Activated CD8-positive, alpha-beta memory T cell treated with anti-CD3 and anti-CD28 coated beads for 4 hours (primary cell): Measurements from ENCODE around the gene FAM9A.

Experiments used
- DNase-seq, 2 donors: peaks; one replicate each; pipeline ENCODE4 v3.0.0-alpha.2; 2020; ENCODE audit warnings: low read depth in 2 of 2

The FAM9A gene

DNA sequence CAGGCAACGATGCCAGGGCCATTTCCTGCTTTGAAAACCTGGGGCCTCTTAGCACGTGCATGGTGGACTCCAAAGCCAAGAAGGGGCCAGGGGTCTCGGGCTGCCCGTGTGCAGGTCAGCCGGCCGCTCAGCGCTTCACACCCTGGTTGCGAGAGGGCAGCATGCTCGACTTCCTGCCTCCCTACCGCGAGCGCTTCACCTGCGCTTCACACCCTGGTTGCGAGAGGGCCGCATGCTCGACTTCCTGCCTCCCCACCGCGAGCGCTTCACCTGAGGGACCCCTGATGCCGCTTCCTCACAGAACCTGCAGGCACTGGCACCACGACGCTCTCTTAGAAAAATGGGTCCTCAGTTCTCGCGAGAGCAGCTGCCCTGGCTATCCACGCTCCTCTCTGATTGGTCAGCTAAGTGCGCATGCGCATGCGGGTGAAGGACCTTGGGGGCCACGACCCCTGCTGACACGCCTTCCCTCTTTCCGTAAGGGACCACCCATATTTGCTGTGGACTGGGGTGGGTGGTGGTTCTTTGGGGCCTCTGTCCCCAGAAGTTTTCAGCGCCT lies at the start of gene FAM9A:
Gene FAM9A (minus strand): TSS at position 343 of the 559 bp plus-strand sequence. CDS start 1,212 bp downstream, outside the sequence.
- DNase-seq: no peak

DNA sequence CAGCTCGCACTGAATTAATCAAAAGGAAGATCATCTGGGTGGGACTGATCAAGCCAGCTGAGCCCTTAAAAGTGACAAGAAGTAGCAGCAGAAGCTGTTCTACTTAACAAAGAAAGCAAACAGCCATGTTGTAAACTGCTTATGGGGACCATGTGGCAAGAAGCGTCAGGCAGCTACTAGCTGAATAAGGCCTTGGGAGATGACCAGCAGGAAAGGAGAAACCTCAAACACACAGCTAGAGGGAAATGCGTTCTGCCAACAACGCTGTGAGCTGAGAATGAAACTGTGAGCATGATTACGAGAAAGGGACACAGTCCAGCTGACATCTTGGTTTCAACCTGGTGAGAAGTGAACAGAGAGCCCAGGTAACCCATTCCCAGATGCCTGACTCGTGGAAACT lies 49.3 kb upstream of the FAM9A start:
- DNase-seq: no peak

DNA sequence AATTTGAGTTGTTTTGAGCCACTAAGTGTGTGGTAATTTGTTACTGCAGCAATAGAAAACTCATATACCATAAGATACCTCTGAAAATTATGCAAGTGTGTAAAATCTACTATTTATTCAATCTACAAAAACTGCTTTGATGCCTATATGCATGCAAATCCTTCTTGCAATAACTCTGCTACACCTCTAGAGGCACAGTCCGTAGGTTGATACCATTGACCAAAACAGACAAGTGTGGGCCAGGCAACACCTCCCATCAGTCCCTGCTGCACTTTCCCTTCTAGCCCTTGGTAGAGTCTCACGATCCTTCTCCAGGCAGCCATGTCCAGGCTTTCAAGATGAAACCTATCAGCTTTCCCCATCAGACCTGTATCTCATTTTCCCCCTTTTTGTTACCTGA lies 48.8 kb upstream of the FAM9A start:
- no peak for DNase-seq

DNA sequence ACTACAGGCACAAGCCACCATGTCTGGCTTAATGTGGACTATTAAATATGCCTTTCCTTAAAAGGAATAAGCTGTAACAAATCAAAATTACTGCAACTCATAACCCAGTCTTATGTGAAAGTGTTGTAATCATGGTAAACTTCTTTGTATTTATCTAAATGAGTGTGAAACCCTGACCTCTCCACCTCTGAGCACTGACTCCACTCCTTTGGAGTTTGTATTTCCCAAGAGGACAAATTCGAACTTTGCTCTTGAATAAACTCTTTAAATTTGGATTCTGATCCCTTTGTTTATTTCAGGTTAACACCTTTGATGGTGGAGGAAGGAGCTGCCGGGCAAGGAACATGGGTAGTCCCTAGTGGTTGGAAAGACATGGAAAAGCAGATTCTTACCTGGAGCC lies 48.3 kb upstream of the FAM9A start:
- no peak for DNase-seq

DNA sequence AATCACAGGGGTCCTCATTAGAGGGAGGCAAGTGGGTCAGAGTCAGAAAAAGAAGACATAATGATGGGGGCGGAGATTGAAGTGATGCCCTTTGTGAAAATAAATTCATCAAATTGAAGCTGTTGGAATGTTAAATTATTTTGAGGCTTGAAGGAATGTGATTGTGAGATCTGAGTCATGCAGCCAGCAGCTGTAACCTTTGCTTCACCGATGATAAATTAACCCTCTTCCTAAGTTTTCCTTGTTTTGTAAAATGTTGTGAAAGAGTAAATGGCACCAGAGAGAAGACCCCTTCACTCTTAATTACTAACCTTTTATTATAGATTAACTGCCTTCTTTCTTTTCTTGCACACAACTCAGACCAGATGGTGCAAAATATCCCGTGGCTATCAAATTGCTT lies 47.7 kb upstream of the FAM9A start:
- DNase-seq: no peak

DNA sequence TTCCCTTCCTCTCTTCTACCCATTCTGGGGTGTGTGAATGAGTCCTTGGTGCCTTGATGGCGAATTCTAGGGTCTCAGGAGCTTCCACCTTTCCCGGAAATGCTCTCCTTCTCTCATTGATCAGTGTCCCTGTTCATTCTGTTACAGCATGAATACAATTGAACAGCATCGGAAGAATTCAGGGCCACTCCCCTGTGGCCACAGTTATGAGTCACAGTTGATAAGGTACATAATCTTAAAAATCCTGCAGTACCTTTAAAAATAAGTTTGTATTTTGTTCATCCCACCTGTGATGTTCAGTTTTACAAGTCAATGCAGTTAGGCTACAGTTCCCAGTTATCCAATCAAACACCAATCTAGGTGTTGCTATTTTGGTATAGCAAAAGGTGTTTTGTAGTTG lies 47.3 kb upstream of the FAM9A start:
- no peak for DNase-seq

DNA sequence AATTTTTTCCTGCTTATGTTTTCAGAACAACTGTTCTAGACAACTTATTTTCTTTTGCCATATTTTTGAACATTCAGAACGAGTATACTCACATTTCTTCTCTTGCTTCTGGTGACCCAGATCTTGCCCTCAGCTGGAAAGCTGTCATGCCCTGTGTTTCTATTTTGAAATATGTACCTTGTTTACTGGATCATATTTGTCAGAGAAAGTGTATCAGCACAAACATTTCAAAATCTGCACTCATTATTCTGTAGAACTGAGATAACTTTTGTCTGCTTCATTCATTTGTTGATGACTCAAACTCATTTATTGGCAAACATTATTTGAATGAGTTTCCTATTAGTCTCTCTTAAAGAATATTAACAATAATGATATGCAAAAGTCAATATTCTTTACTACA lies 46.2 kb upstream of the FAM9A start:
- no peak for DNase-seq

DNA sequence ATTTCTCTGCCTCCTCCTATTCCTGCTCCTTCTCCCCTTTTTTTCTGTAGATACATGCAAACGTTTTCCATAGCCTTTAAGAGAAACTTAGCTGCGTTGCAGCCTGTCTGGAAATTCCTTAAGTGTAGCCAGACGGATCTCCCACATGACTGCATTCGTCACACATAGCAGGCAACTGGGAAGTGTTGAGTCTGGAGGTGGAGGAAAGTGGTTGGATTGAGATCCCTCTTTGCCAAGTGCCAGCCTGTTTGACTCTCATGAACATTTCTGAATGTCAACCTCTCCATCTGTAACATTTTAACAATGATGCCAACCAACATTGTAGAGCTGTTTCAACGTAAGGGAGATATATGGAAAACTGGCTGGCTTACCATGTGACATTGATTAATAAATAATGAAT lies 45.1 kb upstream of the FAM9A start:
- DNase-seq: no peak

DNA sequence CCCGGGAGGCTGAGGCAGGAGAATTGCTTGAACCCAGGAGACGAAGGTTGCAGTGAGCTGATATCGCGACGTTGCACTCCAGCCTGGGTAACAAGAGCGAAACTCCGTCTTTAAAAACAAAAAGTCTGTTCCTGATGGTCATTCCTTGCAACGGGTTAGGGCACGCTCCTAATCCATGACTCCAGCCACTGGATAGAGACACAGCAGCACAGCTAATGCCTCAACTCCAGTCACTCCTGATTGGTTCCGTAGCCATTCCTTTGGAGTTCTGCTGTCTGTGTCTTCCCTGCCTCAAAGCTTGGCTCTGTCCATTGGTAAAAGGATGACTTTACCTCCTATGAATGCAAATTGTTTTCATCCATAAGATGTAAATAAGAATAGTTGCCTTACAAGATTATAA lies 44.3 kb upstream of the FAM9A start:
- no peak for DNase-seq

DNA sequence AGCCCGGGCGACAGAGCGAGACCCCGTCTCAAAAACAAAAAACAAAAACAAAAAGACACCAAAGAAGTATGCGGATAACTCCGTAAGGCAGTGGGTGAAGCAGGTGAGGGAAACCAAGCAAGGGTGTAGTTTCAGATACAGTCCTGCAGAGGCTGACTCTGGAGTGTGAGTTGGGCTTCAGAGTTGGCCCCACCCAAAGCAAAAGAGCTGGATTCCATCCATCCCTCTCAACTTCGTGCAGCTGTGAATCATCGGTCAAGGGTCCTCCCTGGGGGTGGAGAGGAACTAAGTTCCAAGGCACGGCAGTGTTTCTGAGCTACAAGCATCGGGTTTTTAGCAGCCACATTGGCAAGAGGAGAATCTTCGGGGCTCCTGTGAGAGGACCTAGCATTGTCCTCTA lies 43.9 kb upstream of the FAM9A start:
- DNase-seq: no peak

DNA sequence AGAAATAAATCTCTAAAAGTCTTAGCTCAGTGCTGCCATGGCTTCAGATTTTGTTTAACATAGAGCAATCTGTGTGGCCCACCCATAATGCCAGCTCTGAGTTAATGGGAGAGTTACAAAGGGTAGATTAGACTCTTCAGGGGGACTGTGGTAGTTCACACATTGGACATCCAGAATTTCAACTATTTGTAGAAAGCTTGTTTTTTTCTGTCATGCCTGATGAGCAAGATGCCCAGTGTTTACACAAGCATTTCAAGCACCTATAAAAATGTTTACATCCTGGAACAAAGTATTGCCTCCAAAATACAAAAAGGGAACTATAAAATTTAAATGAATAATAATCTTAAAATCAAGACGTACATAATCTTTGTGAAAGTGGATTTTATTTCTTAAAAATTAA lies 43.0 kb upstream of the FAM9A start:
- no peak for DNase-seq

DNA sequence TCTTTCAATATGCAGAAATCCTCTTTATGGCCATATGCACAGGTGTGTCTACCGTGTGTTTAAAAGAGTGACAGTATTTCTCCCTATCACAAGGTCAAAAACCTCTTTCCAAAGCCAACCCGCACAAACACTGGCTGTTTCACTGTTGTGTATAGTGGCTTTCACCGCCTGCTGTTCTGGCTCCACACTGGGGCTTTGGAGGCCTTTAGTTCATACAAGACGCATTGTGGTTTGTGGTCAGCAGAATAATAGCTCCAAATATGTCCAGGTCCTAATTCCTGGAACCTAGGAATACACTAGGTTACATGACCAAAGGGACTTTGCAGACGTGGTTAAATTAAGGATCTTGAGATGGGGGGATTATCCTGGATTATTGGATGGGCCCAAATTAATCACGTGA lies 40.7 kb upstream of the FAM9A start:
- DNase-seq: no peak

DNA sequence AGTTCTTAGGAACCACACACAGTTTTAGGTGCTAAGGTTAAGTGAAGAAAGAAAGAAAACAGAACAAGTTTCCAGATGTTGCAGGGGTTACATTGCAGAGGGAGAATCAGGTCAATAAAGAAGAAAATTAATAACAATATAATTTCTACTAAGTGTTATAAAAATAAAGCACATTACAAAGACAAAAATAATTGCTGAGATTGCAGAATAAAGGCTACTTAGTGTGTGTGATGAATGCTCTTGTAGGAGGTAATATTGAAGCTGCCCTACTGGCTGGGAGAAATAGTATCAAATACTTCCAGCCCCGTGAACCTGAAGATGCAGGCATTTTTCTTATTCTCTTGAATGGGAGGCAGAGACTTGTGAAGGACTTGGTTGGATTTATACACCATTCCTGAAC lies 33.2 kb upstream of the FAM9A start:
- no peak for DNase-seq

DNA sequence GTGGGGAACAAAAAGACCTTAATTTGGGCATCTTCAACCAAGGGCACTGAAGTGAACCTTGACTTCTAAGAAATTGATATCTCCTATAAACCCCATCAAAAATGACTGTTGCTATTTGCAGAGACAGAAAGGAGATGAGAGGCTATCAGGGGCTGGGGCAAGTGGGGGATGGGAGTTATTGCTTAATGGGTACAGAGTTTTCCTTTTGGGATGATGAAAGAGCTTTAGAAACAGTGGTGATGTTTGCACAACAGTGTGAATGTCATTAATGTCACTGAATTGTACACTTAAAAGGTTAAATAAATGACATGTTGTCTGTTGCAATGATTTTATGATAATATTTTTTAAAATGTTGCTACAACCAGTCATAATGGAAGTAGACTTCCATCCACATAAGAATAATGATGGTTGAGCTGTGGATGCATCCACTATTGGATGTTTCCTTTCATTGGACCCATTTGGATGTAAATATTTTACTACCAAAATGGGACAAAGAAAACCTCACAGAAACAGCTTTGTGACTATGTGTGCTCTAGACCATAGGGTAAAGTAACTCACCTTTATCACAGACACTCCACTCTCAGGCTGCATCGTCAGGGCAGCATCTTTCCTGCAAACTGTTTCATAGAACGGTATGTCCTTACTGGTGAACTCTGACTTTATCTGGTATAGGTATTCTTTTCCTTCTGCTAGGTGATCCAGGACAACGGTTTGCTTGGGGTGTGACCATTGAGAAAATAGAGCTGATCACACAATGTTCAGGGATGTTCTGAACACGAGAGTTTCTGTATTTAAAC lies 31.6 kb upstream of the FAM9A start:
- DNase-seq: no peak

DNA sequence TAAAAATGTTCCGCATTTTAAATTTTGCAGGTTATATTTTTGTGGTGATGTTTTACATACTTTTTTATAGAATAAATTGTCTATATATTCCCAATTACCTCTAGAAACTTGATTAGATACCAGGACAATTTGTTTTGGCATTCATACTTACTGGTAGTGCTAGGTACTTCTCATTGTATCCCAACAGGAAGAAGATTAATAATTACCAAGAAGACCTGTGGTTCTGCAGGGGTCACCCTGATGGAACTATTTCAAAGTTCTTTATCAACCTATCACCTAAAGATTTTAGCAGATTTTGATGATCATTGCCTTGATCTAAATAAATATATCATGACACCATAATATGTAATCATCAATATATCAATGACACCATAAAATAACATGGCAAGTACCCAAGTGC lies 22.5 kb upstream of the FAM9A start:
- DNase-seq: no peak

DNA sequence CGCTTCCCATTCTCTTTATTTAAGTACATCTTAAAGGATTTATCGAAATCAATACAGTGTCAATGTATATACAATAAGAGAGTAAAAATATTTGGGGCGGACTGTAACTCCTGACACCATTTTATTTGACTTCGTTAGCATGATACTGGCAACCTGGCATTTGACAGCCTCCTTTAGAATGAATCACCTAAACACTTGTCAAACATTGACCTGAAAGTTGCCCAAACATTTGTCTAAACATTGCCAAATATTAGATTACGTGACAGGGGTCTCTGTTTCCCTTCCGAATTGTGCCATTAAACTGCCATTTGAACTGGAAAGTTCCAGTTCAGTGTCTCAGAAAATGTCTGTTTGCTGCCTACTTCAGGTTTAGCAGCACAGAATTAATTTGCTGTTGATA lies 20.8 kb upstream of the FAM9A start:
- no peak for DNase-seq

DNA sequence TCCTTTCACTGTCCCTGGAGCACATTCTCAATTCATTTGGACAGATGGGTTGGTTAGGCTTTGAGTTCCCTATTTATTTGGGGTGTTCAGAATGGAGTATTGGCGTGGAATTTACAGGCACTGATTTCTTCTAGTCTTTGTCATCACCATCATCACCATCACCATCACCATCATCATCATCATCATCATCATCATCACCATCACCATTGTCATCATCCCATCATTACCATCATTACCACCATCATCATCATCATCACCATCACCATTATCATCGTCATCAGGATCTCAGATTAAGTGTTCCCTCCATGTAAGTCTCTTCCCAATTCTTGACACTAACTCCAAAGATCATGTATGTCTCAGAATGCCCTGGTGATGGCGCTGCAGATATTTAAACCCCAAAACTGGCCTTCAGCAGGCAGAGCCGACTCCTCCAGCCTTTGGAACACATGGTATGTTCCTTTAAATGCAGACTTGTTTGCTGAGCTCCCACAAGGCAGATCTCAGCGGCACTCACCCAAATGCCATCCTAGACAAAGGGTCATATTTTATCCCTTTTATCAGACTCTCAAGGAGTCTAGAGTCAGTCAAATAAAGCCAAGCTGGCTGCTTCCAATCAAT lies 19.8 kb upstream of the FAM9A start:
- no peak for DNase-seq

DNA sequence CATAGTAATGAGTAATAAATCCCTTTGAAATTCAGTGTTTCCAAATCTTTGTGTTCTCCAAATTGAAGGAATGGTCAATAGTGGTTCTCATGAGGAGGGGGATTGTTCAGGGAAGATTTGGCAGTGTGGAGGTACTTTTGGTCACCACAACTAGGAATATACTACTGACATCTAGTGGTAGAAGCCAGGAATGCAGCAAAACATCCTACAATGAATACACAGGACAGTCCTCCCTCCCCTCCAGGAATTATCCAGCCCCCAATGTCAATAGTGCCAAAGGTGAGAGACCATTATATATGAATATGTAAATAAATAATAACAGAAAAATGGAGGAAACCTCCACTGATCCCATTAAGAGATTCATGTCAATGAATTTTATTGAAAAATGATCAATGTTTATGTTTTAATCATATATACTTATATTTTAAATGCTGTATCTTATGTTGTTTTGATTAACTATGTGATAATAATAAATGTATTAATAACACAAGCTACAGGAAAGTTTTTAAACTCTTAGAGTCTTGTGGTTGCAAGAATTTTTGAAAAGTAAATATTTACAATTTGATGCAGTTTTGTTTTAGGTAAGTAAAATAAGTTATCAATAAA lies 14.4 kb upstream of the FAM9A start:
- no peak for DNase-seq

DNA sequence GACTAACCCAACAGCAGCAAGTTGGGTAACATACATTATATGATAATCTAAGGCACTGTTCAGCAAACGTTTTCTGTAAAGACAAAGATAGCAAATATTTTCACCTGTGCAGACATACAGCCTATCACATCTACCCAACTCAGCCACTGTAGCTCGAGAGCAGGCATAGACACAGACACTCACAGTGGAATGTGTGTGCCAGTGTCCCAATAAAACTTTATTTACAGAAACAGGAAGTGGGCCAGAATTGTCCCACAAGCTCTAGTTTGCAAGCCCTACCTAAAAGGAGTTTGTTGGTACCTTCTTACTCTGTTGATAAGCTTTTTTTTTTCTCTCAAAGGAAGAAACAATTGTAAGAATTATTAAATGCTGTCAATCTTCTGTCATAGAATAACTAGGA lies 11.9 kb upstream of the FAM9A start:
- DNase-seq: no peak

DNA sequence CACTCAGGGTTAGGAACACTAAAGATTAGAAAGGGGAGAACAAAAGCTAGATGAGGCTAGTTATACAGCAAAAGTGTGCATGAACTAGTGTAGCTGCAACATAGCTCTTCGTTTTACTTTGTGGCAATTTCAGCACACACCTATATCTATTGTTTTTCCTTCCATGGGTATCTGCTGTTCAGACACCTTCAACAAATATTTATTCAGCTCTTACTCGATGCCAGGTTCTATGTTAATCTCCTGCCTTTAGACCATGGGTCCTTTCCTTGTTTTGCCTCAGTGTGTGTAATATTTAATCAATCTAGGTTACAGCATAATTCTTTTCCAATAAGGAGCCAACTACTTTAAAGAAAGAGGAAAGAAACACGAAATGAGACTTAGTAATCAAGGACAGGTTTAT lies 10.4 kb upstream of the FAM9A start:
- no peak for DNase-seq

DNA sequence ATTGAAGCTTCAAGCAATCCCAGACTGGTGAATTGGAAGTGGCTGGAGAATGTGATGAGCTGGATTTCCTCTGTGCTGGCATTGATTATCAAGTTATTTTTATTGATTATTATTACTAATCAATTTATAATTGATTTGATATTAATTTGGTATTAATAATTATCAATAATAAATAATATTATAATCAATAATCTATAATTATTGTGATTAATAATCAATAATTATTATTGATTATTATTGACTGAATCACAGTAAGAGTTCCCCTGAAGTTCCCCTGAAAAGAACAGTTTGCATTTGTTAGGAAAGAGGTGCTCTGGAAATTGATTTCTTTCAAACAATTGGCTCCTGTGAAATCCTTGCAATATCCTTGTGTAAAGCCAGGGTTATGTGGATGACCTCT lies 7.5 kb upstream of the FAM9A start:
- no peak for DNase-seq

DNA sequence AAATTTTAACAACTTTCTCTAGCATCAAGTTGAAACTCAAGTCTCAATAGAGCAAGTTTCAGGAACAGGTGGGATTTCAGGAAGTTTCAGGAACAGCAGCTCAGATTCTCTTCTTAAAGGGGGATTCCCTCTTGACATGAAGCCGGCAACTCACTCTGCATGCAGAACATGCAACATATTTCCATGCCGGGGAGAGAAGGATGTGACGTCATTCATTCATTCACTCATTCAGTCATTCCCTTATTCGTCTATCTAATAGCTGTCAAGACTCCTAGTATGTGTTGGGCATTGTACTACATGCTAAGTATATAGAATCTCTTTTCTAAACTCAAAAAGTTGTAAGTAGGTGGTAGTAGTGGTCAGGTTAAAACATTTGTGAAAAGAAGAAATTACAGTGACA lies 4.8 kb upstream of the FAM9A start:
- DNase-seq: no peak

DNA sequence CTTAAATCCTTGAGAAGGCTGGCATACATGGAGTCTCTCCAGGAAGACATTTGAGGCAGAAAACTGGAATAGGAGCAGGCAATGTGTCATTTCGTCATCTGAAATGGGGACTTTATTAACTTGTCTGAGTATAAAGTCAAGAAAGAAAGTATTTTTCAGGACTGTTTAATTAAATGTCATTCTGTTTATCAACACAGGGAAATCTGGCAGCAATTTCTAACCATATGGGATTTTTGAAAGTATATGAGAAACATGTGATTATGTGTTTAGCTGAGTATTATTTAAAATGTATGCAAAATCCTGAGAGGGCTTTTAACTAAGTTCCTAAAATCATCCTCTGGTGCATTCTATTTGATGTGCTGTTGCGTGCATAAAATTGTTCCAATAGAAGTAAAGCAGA lies 3.9 kb upstream of the FAM9A start:
- DNase-seq: no peak
